GM19351 (cell line): ENCODE results near the gene CCRL2.
"Not testable (repeated sequence)": the region's sequence is repeated elsewhere in the genome, so short reads cannot be mapped to it uniquely, and the experiment has no call there.

Source experiments
- ATAC-seq: cut with Tn5 transposase; IDR thresholded peaks from one replicate; pipeline ENCODE4 v1.9.1; 2021; ENCODE audit warnings: mild to moderate bottlenecking, moderate library complexity; ENCODE audit not compliant: unreplicated experiment

CCRL2 gene

DNA sequence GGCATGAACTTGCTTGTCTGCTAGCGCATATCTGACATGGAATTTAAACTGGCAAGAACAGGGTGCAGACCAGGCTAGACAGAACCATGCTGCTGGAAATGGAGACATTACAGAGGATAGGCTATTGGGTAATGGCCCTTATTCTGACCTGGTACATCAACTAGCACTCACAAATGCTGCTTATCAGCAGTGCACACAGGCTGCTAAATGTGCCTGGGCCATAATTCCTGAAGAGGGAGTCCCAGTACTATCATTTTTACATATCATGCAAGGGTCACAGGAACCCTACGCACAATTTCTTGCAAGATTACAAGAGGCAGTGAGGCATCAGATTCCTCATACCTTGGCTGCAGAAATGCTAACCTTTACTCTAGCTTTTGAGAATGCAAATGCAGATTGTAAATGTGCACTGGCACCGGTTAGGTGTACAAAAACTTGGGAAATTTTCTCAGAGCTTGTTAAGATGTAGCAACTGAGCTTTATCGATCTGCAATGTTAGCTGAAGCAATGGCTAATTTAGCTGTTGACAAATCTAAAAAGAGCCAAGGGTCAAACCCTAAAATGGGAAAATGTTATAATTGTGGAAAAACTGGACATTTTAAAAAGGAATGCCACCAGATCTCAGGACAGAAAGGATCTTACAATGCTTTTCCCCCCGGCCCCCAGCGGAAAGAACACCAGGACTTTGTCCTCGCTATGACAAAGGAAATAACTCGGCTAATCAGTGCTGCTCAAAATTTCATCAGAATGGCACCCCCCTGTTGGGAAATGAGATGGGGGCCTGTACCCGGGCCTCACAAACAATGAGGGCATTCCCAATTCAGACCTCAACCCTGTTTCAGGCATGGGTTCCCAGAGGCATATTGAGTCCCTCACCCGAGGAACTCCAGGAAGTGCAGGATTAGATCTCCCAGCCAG, 21.1 kb downstream of the CCRL2 start:
- no peak for ATAC-seq

DNA sequence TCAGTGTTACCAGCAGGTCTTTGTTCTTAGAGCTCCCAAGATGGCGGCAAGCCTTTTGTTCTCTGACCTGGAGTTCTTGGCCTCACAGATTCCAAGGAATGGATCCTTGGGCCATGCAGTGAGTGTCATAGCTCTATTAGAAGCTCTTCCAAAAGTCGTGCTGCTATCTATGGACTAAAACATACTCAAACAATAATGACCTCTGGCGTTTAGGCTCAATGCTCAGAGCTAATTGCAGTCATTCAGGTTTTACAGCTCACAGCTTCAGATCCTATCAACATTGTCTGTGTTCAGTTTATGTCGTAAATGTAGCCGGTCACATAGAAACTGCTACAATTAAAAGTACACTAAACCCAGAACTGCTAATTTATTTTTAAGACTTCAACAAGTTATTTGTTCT, 22.2 kb downstream of the CCRL2 start:
- no peak for ATAC-seq

DNA sequence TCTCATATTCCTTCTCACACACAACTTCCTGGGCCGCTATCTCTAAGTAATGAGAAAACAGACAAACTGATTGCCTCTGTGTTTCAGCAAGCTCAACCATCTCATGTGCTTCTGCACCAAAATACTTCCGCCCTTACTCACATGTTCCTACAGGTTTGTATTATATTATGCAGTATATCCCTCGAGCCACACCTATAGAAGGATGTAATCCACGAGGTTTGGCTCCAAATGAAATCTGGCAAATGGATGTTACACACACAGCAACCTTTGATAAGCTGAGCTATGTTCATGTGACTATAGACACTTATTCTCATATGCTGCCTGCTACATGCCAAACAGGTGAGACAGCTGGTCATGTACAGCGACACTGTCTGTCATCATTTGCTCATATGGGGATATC, 22.6 kb downstream of the CCRL2 start:
- no peak for ATAC-seq

DNA sequence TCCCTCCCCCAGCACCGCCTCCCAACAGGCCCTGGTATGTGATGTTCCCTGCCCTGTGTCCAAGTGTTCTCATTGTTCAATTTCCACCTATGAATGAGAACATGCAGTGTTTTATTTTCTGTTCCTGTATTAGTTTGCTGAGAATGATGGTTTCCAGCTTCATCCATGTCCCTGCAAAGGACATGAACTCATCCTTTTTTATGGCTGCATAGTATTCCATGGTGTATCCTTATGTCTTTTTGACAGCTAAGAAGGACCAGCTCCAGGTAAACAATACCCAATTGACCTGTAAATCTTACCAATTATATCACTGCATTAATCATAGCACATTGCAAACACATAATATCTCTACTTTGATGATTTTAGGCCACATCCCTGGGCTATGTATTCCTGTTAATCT, 23.8 kb downstream of the CCRL2 start:
- not testable (repeated sequence) for ATAC-seq

DNA sequence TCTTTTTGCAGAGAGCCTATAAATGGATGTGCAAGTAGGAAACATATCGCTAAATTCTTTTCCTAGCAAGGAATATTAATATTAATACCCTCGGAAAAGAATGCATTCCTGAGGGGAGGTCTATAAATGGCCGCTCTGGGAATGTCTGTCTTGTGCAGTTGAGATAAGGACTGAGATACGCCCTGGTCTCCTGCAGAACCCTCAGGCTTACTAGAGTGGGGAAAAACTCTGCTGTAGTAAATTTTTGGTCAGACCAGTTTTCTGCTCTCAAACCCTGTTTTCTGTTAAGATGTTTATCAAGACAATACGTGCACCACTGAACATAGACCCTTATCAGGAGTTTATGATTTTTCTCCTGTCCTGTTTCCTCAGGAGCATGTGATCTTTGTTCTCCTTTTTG, 24.8 kb downstream of the CCRL2 start:
- ATAC-seq: not testable (repeated sequence)

DNA sequence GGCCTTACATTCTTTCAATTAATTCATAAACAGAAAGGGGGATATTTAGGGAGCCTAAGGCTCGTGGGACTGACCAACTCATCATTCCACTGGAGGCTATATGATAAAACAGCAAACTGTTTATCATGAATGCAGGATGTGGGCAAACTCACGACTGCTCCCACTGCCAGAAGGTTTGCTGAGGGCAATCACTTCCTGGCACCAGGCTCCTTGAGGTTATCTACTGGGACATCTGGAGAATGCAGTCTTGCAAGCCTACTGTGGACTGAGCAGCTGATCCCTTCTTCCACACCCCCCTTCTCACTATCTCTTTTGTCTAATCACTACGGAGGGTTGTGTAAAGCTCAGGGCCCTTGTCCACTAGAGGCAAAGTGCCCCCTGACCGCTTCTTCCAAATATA, 26.1 kb downstream of the CCRL2 start:
- ATAC-seq: not testable (repeated sequence)

DNA sequence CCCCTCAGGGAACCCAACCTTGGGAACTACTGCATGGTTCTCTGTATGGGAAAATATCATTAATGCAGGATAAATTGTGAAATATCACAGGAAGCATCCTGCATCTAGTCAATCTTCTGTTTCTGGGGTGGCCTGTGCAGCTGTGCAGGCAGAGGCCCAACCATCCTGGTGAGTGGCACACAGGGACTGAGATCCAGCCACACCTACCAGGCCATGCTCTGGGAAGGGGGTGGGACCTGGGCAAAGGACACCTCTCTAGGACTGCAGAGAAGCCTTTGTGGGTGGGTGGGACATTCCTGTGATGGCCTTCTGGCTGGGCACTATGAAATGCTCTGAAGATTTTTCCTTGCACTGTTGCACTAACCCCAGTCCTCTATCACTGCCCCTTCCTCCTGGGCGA, 26.8 kb downstream of the CCRL2 start:
- ATAC-seq: no peak

DNA sequence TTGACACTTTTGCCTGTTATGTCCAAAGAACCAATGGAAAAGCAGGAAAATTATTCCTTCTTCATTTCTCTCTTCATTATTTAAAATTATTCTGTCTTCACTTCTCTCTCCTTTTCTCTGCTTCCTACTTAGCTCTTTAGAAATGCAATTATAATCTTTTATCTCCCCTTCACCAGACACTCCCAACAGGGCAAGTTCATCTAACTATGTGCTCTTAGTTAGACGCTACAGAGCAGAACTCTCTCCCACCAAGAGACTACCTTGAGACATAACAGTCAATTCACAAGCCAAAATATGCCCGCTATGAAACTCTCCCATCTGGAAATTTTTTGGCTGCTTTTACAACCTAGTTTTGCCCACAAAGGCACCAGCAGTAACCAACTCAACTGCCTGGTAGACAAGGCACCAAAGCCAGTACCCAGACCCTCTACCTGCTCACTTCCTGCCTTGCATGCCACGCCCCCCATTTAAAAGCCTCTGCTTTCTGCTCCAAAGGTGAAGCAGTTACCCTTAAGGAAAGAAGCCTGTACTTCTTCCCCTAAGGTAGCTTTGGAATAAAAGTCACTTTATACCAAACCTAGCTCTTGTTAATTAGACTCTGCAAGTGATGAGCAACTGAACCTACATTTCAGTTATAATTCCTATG, 28.1 kb downstream of the CCRL2 start:
- no peak for ATAC-seq

DNA sequence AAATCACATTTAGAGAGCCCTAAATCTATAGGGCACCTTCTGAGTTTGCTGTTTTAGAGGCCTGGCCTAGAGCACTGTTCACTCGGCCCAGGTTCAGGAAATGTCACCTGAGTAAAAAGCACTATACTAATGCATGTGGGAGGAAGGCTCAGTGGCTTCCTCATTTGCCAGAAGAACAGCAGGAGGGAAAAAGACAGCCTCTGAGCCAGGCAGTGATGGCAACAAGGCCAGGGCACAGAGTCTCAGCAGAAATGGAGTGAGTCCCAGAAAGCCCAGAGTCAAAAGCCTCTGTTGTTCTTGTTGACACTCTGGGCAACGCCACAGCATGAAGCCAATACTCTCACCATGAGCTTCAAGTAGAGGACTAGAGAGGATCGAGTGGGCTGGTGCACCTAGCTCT, 31.8 kb downstream of the CCRL2 start:
- ATAC-seq: no peak

DNA sequence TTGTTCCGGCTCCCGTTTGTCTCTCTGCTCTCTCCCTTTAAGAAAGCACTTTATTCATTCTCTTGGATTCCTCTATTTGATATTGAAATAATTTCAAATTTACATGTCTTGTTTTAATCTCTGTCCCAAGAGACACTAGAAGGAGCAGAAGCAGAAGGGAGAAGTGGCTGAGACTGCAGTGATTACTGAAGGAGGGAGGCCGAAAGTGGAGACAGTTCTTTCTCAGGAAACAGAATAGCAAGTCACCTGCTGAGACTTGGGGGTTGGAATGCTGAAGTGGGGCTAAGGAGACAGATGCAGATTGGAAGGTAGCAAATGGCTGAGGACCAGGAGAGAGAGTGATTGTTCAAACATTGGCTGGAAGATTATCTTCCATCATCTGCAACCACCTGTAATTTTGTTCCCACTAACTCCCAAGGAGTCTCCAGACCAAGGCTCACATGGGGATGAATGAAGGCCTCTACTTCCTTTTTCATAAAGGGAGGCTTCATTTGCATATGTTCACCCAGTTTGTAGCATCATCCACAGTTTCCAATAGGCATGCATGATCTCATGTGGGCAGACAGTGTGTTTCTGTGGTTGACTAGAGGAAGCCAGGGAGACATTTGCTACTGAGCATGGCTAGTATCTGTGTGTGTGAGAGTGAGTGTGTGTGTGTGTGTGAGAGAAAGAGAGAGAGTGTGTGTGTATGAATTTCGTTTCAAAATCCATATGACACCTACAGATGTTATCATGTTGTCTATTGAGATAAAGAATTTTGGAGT, 33.7 kb downstream of the CCRL2 start:
- peak; percentile 94 for ATAC-seq

DNA sequence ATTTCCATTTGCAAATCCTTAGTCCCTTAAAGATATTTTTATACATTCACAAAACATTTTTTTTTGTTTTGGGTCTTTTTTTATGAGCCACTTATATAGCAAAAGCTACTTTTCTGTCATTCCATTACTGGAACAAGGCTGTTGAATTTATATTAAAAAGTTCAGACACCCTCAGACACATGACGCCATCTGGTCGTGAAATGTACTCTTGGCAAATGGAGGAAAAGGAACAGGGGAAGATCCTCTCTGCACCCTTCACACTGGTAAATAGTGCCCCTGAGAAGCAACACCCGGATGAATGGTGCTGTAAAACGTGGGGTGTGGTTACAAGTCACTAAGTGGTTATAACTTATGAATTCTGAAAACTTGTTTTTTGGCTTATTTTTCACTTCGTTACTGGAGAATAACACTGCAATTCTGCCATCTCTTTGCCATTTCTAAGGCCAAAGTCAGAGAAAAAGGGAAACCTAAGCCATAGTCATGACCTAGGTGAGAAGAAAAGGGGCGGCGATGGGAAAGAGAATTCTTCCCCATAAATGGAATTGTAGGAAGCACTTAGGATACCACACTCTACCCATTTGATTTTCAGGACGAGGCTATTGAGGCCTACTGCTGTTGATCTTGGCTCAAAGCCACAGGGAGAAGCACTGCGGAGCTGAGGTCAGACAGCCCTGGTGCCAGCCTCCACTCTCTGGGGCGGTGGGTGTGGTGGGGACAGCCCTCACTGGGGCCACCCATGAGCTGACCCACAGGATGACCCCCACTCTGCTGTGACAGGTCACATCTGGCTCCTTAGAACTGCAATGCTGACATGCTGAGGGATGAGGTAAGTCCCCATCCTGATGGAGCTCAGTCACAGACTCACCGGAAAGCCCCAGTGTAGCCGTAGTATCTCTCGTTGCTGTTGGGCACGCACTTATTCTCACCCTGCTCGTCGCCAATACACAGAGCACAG, 35.8 kb downstream of the CCRL2 start:
- ATAC-seq: no peak

DNA sequence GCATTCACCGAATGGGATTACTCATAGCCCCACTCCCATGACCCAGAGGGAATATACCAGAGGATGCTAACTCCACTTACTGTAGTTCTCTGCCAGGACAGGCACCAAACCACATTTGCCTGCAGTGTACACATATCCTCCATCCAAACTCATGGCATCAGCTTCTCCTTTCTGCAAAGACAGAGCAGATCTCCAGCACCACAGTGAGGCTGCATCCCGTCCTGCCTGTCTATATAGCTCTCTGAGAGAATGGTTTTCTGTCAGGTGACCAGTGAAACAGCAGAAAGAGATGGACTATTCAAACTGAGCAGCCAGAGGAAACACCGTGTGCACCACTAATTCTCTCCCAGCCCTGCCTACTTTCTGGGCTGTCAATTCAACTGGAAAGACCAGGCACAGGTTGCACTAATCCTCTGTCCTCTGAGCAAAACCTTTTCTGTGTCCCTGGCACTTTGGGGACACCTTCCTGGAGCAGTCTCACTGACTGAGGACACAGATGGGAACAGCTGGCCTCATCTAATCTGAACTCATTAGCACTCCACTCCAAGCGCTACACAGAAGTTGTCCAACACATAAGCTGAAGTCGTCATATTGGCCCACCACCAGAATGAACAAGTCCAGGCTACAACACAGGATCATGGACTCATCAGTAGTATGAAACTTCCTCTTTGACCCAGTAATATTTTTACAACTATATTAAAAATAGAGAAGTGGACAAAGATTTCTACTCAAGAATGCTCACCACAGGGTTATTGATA, 40.3 kb downstream of the CCRL2 start:
- no peak for ATAC-seq

DNA sequence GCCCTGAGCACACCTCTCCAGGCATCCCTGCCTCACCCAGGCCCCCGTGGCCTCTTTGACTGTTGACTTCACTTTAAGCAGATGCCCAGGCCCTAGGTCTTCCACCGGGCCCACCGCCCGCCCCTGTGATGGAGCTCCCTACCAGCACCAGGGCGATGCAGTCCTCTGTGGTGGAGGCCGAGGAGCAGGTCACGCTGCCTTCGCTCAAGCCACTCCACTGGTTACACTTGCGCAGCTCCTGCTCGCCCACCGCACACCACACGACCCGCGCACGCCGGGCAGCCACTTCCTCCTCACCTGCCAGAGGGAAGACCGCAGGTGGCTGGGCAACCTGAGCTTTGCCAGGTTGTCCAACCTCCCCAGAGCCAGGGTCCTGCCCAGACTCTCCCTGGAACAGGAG, 41.7 kb downstream of the CCRL2 start:
- no peak for ATAC-seq

DNA sequence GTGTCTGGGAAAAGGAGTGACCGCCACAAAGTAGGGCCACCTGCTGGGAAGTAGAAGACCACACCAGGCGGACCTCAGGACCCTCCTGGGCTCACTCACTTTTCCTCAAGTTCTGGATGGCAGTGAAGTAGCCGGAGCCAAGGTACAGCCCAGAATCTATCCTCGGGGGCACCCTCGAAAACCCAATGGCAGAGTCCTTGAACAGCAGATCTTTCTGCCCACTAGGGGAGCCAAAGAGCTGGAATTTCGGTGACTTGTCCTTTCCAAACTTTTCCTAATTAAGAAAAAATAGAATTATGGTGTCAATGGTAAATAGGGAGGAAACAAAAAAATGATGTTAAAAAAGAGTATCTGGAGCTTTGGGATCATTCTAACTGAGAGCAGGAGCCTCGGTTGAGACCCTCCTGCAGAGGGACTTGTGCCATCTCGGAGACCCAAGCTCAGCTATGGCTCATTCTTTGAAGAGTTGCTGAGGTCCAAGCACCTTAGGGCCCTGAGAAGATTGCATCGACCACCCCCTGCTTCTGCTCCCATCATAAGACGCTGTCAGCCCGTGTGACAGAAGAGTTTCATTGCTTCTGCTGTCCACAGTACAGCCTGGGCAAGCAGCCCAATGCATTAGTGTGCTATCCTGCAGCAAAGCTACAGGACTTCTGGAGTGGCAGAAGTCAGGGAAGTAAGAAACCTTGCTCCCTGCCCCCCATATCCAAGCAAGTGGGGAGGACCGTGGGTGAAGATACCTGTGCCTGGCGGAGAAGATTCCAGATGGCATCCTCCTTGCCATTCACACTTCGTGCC, 42.9 kb downstream of the CCRL2 start:
- ATAC-seq: no peak

DNA sequence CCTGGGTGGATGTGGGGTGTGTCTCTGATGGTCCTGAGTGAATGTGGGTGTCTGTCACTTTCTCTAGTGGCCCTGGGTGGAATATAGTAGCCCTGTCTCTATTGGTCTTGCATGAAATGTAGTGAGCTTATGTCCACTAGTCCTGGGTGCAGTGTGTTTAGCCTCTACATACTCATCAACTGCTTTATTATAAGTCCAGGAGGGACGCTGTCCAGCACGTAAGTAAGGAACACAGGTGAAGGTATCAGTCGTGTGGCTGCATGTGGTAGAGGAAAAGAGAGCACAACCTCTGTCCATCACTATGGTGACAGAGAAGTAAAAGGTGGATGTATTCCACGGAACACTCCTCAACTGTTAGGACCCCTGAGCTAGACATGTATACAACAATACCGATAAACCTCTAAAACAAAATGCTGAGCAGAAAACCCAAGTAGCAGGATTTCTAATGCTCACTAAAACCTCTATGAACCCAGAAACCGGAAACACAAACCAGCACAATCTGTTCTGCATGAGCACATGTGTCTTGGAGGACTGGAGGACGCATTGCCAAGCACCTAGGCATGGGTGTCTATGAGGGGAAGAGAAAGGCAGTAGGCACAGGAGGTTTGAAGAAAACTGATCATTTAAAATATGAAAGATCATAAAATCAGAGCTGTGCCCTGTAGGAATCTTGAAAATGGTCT, 46.6 kb downstream of the CCRL2 start:
- no peak for ATAC-seq

DNA sequence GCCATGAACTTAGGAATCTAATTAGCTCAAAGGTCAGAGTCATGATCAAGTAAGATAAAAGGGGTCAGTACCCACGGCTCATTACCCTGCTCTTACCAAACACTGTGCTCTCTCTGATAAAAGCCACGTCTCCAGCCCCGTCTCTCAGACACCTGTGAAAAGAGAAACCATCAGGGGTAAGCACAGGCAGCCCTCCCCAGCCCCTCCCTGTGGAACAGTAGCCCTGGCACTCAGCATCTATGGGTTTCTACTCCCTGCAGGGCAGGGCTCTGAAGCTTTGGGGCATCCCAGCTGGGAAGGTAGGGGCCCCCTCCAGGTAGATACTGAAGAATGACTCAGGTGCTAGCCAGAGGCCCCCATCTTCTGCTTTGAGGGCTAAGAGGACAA, 47.1 kb downstream of the CCRL2 start:
- ATAC-seq: no peak

DNA sequence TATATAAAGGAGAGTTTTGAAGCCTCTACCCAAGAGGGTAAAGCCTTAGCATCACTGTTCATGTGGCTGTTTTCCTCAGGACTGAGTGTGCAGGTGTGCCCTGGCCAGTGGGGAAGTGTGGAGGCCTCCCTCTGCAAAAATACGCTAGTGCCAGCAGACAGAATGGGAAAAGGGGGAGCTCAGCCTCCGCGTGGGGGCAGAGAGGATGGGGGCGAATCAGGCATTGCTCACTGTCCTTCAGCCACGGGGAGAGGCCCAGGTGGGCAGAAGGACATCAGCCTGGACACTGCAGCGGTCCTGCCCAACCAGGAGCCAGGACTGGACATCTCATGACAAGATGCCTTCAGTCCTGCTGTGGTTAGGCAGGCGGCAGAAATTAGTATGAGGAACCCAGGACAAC, 47.5 kb downstream of the CCRL2 start:
- no peak for ATAC-seq
